Vein endothelial cell (primary cell): ENCODE results near the gene PERM1. TPM values are rescaled to one million over a fixed set of nuclear protein-coding genes. Genes with fewer than 3 reads are reported as not detected.

ENCODE experiments used
- small RNA-seq: library from RNA; depleted of rRNA; stranded (forward); fragments of <200 nt; gene quantifications from one replicate; pipeline ENCODE3, GENCODE V24; 2012
- total RNA-seq: library from RNA; depleted of rRNA; stranded (reverse); fragments of >200 nt; gene quantifications from 2 replicates; pipeline ENCODE4 v1.2.3, GENCODE V29; 2012

Gene PERM1
- 0.33 TPM in 1 of 2 replicates, not detected in the other for total RNA-seq

DNA sequence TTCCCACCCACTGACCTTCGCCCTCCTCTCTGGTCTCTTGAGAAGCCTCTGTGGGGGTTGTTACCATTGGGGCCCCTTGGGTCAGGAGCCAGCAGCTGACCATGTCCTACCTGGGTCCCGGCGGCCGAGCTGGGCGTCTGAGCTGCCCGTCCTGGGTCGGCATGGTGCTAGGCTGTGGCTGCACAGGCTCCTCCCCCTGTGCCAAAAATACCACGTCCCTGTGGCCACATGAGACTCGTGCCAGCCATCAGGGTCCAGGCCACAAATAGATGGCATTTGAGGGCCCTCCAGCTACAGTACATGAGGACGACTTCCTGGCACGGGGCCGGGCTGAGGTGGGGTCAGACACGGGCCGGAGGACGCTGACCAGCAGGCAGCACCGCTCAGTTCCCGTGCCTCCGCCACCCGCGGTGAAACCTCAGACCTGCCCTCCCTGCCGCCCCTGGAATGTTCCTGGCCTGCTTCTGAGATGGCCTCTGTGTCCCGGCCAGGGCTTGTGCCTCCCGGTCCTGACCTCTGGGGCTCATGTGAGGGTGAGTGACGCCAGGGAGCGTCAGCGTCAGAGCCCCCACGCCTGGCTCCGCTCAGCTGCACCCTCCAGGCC lies at the start of gene PERM1:
TSS of gene PERM1 (minus strand) at position 139 of the 604 bp plus-strand sequence. CDS start 1,064 bp downstream, outside the sequence.

GRCh38 chr1:1020000-1020404 lies 38.1 kb upstream of the PERM1 start, which contains the start of gene AGRN:
TSS of gene AGRN (plus strand) at chr1:1020120. CDS start at chr1:1020173, 53 bp downstream.

GRCh38 chr1:1013105-1013921 lies 31.4 kb upstream of the PERM1 start, which contains the start of gene ISG15:
TSS of gene ISG15 (plus strand) at chr1:1013497. CDS start at chr1:1013574, 77 bp downstream.

DNA sequence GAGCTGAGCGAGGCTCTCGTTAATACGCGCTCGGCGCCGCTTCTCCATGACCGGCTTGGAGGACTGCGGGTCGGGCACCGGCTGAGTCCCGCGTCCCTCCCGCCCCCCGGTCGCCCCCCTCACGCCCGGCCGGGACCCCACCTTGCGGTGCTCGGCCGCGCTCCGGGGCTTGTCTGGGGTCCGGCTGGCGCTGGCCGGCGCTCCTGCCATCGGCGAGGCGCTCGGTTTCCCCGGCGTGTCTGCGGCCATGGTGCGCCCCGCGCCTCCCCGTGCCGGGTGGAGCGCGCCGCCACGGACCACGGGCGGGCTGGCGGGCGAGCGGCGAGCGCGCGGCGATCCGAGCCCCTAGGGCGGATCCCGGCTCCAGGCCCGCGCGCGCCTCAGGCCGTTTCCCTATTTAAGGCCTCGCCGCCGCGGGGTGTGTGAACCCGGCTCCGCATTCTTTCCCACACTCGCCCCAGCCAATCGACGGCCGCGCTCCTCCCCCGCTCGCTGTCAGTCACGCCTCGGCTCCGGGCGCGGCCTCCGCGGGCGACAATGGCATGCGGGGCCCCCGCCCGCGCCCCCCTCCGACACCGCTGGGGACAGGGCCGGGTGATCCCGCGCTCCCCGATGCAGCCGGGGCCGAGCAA lies 17.9 kb upstream of the PERM1 start, which contains the start of gene HES4:
TSS of gene HES4 (minus strand) at position 373 of the 632 bp plus-strand sequence. CDS start at position 249, 124 bp downstream.

DNA sequence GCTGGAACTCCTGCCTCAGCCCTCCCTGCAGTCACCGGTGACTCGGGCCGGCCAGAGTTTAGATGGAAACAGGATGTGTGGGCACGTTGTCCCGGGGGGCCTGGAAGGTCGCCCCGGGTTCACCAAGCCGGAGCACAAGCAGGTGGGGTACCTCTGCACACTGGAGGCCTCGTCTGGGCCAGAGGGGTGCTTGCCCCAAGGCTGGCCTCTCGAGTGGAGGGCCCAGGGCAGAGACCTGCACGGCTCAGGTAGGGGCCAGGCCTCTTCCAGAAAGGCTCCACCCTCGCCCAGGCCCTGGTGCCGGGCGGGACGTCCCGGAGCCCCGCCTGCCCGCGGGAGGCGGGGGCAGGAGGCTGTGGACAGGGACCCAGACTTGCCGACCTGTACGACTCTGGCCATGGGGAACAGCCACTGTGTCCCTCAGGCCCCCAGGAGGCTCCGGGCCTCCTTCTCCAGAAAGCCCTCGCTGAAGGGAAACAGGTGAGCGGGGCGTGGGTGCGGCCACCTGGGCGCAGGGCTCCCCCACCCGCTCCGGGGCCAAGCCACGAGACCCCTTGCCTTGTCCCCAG lies 15.7 kb downstream of the PERM1 start, which contains the start of gene PLEKHN1:
TSS of gene PLEKHN1 (plus strand) at position 348 of the 569 bp plus-strand sequence. CDS start at position 398, 50 bp downstream.

GRCh38 chr1:960363-961131 lies 21.3 kb downstream of the PERM1 start, which contains the start of gene KLHL17:
TSS of gene KLHL17 (plus strand) at chr1:960584. CDS start at chr1:960694, 110 bp downstream.

DNA sequence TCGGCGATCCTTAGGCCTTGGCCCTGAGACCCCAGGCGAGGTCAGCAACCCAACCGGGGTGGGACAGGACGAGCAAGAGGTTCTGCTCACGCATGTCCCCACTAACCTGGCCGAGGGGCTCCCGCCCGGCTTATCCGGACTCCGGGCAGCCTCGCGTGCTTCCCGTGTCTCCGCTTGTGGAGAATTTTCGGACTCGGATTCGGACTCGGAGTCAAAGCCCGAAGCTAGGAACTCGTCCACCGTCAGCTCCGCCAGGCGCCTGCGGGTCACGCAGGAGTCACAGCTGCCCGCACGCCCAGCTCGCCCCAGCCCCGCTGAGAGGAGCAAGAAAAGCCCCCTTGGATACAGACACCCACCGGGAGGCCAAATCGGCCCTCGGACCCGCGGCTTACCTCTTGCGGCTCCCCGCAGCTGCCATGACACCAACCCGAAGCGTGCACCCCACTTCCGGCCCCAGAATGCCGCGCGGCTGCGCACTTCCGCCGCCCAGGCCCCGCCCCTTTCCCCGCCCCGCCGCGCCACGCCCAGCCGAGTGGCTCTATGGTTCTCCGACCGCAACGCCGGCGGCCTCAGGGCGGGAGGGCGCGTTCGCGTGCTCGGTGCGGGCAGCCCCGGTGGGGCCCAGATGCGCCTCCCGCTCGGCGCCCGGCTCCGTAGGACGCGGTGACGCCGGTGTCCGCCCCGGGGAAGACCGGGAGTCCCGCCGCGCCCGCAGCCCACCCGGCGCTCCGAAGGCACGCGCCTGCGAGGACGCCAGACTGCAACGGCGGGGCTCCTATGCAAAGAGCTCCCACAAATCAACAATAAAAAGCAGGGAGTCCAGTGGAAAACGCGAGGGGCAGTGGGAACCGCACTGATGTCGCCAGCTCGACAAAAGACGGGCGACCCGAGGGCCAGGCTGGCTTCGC lies 22.8 kb downstream of the PERM1 start, which contains the start of gene NOC2L:
TSS of gene NOC2L (minus strand) at position 434 of the 908 bp plus-strand sequence. CDS start at position 418, 16 bp downstream.

Small RNA genes within 50 kb of the gene (small RNA-seq; reads per million reads assigned to genes)
- not detected for gene AL645608.3

Other genes with a start within 250 kb of the PERM1 start
- not detected in 2 replicates for gene SAMD11, start 58.2 kb downstream of the PERM1 start, total RNA-seq
- gene NOC2L, start 22.8 kb downstream of the PERM1 start, total RNA-seq, result 93.7 and 97.8 TPM in 2 replicates
- 6.2 and 6.5 TPM in 2 replicates for gene KLHL17, start 21.5 kb downstream of the PERM1 start, total RNA-seq
- gene PLEKHN1, start 15.6 kb downstream of the PERM1 start, total RNA-seq, result 0.65 and 1.1 TPM in 2 replicates
- 20.6 and 41.2 TPM in 2 replicates for gene HES4, start 18.0 kb upstream of the PERM1 start, total RNA-seq
- gene ISG15, start 31.4 kb upstream of the PERM1 start, total RNA-seq, result 64.7 and 72.8 TPM in 2 replicates
- 117 and 208 TPM in 2 replicates for gene AGRN, start 38.0 kb upstream of the PERM1 start, total RNA-seq
- gene RNF223, start 92.2 kb upstream of the PERM1 start, total RNA-seq, result not detected in 2 replicates
- 12.1 and 12.4 TPM in 2 replicates for gene C1orf159, start 134.0 kb upstream of the PERM1 start, total RNA-seq
- not detected in 2 replicates for gene TTLL10, start 191.8 kb upstream of the PERM1 start, total RNA-seq
- gene TNFRSF18, start 224.5 kb upstream of the PERM1 start, total RNA-seq, result not detected in 2 replicates
- gene TNFRSF4, start 232.1 kb upstream of the PERM1 start, total RNA-seq, result 2.0 and 3.6 TPM in 2 replicates
- gene SDF4, start 249.9 kb upstream of the PERM1 start, total RNA-seq, result 115 and 138 TPM in 2 replicates